OCI-LY7 (cell line): Measurements from ENCODE around the gene DAND5.

Source experiments
- EZH2phosphoT487 ChIP-seq: fragments of 200-600 bp; sonication (generic); IDR thresholded peaks from 2 replicates; pipeline ENCODE4 v1.6.1; 2018; ENCODE audit warnings: low read depth, borderline replicate concordance, mild to moderate bottlenecking, mixed run types, antibody characterized with exemption, low read length, moderate library complexity, mixed read lengths
- TF ChIP-seq, protein P1 (sequence below): fragments of 200-600 bp; sonication (generic); conservative IDR thresholded peaks from 2 replicates; pipeline ENCODE4 v1.5.1; 2014; ENCODE audit warnings: mild to moderate bottlenecking, antibody characterized with exemption, low read length, moderate library complexity, mixed read lengths

DNA sequence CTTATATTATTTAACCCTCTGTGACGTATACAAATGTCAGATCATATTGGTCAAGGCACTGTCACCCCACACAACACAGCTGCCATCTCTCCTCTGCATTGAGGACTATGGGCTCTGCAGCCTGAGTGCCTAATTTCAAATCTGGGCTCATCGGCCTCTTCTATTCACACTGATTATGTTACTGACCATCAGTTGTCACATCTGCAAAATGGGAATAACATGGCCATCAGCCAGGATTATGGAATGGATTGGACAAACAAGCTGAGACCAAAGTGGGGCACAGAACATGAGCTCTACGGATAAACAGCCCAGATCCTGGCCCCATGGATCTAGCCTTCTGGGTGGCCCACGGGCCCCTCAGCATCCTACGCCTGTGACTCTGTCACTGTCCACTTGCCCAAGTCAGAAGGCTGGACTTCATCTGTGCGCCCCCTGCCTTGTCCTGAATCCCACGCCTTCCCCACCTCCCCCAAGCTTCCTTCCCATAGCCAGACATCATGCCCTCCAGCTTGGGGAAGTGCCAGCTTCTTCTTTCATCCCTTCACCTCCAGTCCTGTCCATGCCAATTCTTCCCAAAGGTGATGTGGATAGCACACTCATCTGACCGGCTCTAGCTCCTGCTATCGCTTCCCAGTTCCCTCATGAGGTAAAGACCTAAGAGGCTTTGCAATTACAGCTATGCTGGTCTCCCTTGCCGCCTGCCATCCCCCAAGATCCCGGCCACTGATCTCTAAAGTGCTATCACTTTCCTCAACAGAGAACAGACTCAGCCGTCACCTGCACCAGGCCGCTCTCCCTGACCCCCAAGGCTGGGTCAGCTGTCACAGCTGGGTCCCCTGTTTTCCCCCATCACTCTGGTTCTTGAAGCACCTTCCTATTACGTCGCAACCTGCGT is 36.7 kb upstream of the DAND5 start:
- TF ChIP-seq, protein P1, sequence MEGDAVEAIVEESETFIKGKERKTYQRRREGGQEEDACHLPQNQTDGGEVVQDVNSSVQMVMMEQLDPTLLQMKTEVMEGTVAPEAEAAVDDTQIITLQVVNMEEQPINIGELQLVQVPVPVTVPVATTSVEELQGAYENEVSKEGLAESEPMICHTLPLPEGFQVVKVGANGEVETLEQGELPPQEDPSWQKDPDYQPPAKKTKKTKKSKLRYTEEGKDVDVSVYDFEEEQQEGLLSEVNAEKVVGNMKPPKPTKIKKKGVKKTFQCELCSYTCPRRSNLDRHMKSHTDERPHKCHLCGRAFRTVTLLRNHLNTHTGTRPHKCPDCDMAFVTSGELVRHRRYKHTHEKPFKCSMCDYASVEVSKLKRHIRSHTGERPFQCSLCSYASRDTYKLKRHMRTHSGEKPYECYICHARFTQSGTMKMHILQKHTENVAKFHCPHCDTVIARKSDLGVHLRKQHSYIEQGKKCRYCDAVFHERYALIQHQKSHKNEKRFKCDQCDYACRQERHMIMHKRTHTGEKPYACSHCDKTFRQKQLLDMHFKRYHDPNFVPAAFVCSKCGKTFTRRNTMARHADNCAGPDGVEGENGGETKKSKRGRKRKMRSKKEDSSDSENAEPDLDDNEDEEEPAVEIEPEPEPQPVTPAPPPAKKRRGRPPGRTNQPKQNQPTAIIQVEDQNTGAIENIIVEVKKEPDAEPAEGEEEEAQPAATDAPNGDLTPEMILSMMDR, result no peak
- no peak for TF ChIP-seq EZH2phosphoT487
